HEK293 (cell line): ENCODE data around the gene C3.

ENCODE experiments used
- ATF2 ChIP-seq: fragments of 450-650 bp; formaldehyde crosslinking; IDR thresholded peaks from 2 replicates; pipeline ENCODE4 v1.5.1; 2016; ENCODE audit warnings: missing biosample characterization, missing genetic modification characterization, low read depth
- CTCF ChIP-seq: fragments of 450-650 bp; formaldehyde crosslinking; IDR thresholded peaks from 2 replicates; pipeline ENCODE4 v1.5.1; 2016; ENCODE audit warnings: missing biosample characterization, missing genetic modification characterization
- MEIS1 ChIP-seq: sonication (generic); formaldehyde crosslinking; IDR thresholded peaks from 2 replicates; pipeline ENCODE4 v1.8.1; 2022; ENCODE audit warnings: missing genetic modification reagents, mild to moderate bottlenecking, borderline replicate concordance
- REST ChIP-seq: fragments of 450-650 bp; formaldehyde crosslinking; IDR thresholded peaks from 2 replicates; pipeline ENCODE4 v1.5.1; 2016; ENCODE audit warnings: missing biosample characterization, missing genetic modification characterization
- SP2 ChIP-seq: fragments of 450-650 bp; formaldehyde crosslinking; IDR thresholded peaks from 2 replicates; pipeline ENCODE4 v1.5.1; 2016; ENCODE audit warnings: missing biosample characterization, missing genetic modification characterization
- YY1 ChIP-seq: fragments of 450-650 bp; formaldehyde crosslinking; IDR thresholded peaks from 2 replicates; pipeline ENCODE4 v1.5.1; 2018; ENCODE audit warnings: missing biosample characterization, missing genetic modification characterization
- ZBTB10 ChIP-seq: fragments of 450-650 bp; formaldehyde crosslinking; IDR thresholded peaks from 2 replicates; pipeline ENCODE4 v1.5.1; 2016; ENCODE audit warnings: missing biosample characterization, missing genetic modification characterization
- ZNF157 ChIP-seq: fragments of 450-650 bp; formaldehyde crosslinking; IDR thresholded peaks from 2 replicates; pipeline ENCODE4 v1.5.1; 2016; ENCODE audit warnings: missing biosample characterization, missing genetic modification characterization
- ZNF391 ChIP-seq: fragments of 450-650 bp; formaldehyde crosslinking; IDR thresholded peaks from 2 replicates; pipeline ENCODE4 v1.5.1; 2016; ENCODE audit warnings: low read depth, missing biosample characterization, missing genetic modification characterization, borderline replicate concordance
- ZNF426 ChIP-seq: fragments of 450-650 bp; formaldehyde crosslinking; IDR thresholded peaks from 2 replicates; pipeline ENCODE4 v1.5.1; 2017; ENCODE audit warnings: missing biosample characterization, missing genetic modification characterization, mild to moderate bottlenecking, inconsistent platforms, moderate library complexity
- ZNF548 ChIP-seq: fragments of 450-650 bp; formaldehyde crosslinking; IDR thresholded peaks from 2 replicates; pipeline ENCODE4 v1.5.1; 2016; ENCODE audit warnings: missing biosample characterization, missing genetic modification characterization
- ZNF660 ChIP-seq: fragments of 450-650 bp; IDR thresholded peaks from 2 replicates; pipeline ENCODE4 v1.5.1; 2018; ENCODE audit warnings: missing biosample characterization, mild to moderate bottlenecking, missing genetic modification characterization
- ZNF701 ChIP-seq: fragments of 450-650 bp; formaldehyde crosslinking; IDR thresholded peaks from 2 replicates; pipeline ENCODE4 v1.5.1; 2016; ENCODE audit warnings: missing biosample characterization, missing genetic modification characterization
- ZNF768 ChIP-seq: fragments of 450-650 bp; formaldehyde crosslinking; IDR thresholded peaks from 2 replicates; pipeline ENCODE4 v1.5.1; 2018; ENCODE audit warnings: missing biosample characterization, mild to moderate bottlenecking, missing genetic modification characterization

- TF ChIP-seq REST (tag by site-specific recombination): no peak
- TF ChIP-seq ATF2 (tag by site-specific recombination): no peak
- TF ChIP-seq ZNF157 (tag by site-specific recombination): no peak
- TF ChIP-seq MEIS1 (CRISPR knock-in tag): no peak
- TF ChIP-seq CTCF: no peak
- TF ChIP-seq ZNF660 (tag by site-specific recombination): no peak
- no peak for TF ChIP-seq ZBTB10 (tag by site-specific recombination)
- no peak for TF ChIP-seq ZNF701
- no peak for TF ChIP-seq SP2 (tag by site-specific recombination)
- no peak for TF ChIP-seq YY1 (tag by site-specific recombination)
- TF ChIP-seq ZNF426 (tag by site-specific recombination): no peak
- TF ChIP-seq ZNF391 (tag by site-specific recombination): no peak
- no peak for TF ChIP-seq ZNF548 (tag by site-specific recombination)
- no peak for TF ChIP-seq ZNF768 (tag by site-specific recombination)
Measured at GRCh38 chr19:6761053-6761676, 40.7 kb upstream of the C3 start.
